ENCODE results near the gene TCOF1. TPM values are rescaled to one million over a fixed set of nuclear protein-coding genes. Genes with fewer than 3 reads are reported as not detected.
"Not testable (repeated sequence)": the region's sequence is repeated elsewhere in the genome, so short reads cannot be mapped to it uniquely, and the experiment has no call there.

TCOF1 gene
- total RNA-seq, 1 donor from 2014 or later = 8.4 TPM

- no peak for DNase-seq (ENCODE audit: low spot score)
These were observed 46.6 kb downstream of the TCOF1 start for GRCh38 chr5:150404121-150404520.

GRCh38 chr5:150404535-150404934, 47.0 kb downstream of the TCOF1 start:
- no peak for DNase-seq (ENCODE audit: low spot score)

GRCh38 chr5:150404941-150405816, 47.7 kb downstream of the TCOF1 start:
- no peak for DNase-seq (ENCODE audit: low spot score)

- no peak for DNase-seq (ENCODE audit: low spot score)
These were observed 48.7 kb downstream of the TCOF1 start for GRCh38 chr5:150406103-150406722.

- DNase-seq (ENCODE audit: low spot score) = no peak
These were observed 49.2 kb downstream of the TCOF1 start for GRCh38 chr5:150406723-150407095.

- no peak for DNase-seq (ENCODE audit: low spot score)
These were observed 49.7 kb downstream of the TCOF1 start for GRCh38 chr5:150407096-150407720.

GRCh38 chr5:150408231-150408943, 50.9 kb downstream of the TCOF1 start:
- no peak for DNase-seq (ENCODE audit: low spot score)

- DNase-seq (ENCODE audit: low spot score) = peak; percentile 95
These were observed 52.4 kb downstream of the TCOF1 start for GRCh38 chr5:150409638-150410523.

GRCh38 chr5:150410524-150411244, 53.2 kb downstream of the TCOF1 start:
- peak; percentile 95 for DNase-seq (ENCODE audit: low spot score)

- peak; percentile 35 for DNase-seq (ENCODE audit: low spot score)
These were observed 53.9 kb downstream of the TCOF1 start for GRCh38 chr5:150411245-150411979.

- peak; percentile 85 for DNase-seq (ENCODE audit: low spot score)
These were observed 55.0 kb downstream of the TCOF1 start, which contains the start of gene CD74 for GRCh38 chr5:150412319-150413175. Gene CD74, minus strand, starts transcription at chr5:150412910. Its CDS starts 161 bp downstream, at chr5:150412749.

- DNase-seq (ENCODE audit: low spot score) = no peak
These were observed 55.8 kb downstream of the TCOF1 start for GRCh38 chr5:150413176-150413901.

GRCh38 chr5:150413902-150414790, 56.6 kb downstream of the TCOF1 start:
- DNase-seq (ENCODE audit: low spot score) = not testable (repeated sequence)

- no peak for DNase-seq (ENCODE audit: low spot score)
These were observed 62.3 kb downstream of the TCOF1 start for GRCh38 chr5:150419630-150420270.

GRCh38 chr5:150422075-150422474, 64.6 kb downstream of the TCOF1 start:
- DNase-seq (ENCODE audit: low spot score) = no peak

- no peak for DNase-seq (ENCODE audit: low spot score)
These were observed 65.3 kb downstream of the TCOF1 start for GRCh38 chr5:150422758-150423157.
